HL-60 (cell line): ENCODE measurements around the gene ZFHX3.

ENCODE experiments used
- CTCF ChIP-seq: IDR thresholded peaks from one replicate; pipeline ENCODE4 v1.5.1; 2011; ENCODE audit warnings: low read length, control low read depth, inconsistent platforms; ENCODE audit not compliant: insufficient read depth
- GABPA ChIP-seq: IDR thresholded peaks from 2 replicates; pipeline ENCODE4 v1.6.1; 2012; ENCODE audit warnings: low read depth
- POLR2AphosphoS5 ChIP-seq: IDR thresholded peaks from 2 replicates; pipeline ENCODE4 v1.6.1; 2012; ENCODE audit warnings: low read depth
- REST ChIP-seq: IDR thresholded peaks from 2 replicates; pipeline ENCODE4 v1.6.1; 2012; ENCODE audit warnings: low read depth; ENCODE audit not compliant: insufficient replicate concordance
- SPI1 ChIP-seq: IDR thresholded peaks from 2 replicates; pipeline ENCODE4 v1.6.1; 2012; ENCODE audit warnings: low read depth, mild to moderate bottlenecking, borderline replicate concordance

GRCh38 chr16:72936408-72936807 is 111.5 kb downstream of the ZFHX3 start:
- TF ChIP-seq CTCF (no peak), POLR2AphosphoS5 (no peak), GABPA (no peak), REST (no peak), SPI1 (no peak)
